Neural crest cell (in vitro differentiated cells): ENCODE data around the gene MLKL. TPM values are rescaled to one million over a fixed set of nuclear protein-coding genes. Genes with fewer than 3 reads are reported as not detected.

Experiments
- DNase-seq: peaks from one replicate; pipeline ENCODE4 v3.0.0; 2021; ENCODE audit warnings: low read depth, mixed read lengths, low spot score
- H3K27ac Mint-ChIP-seq: one replicate; pipeline ENCODE4 v1.8.0; 2021; ENCODE audit warnings: mild to moderate bottlenecking, mixed read lengths; ENCODE audit not compliant: unreplicated experiment
- H3K27me3 Mint-ChIP-seq: 2 replicates; pipeline ENCODE4 v1.8.0; 2021; ENCODE audit warnings: low read depth, mild to moderate bottlenecking, mixed read lengths
- H3K36me3 Mint-ChIP-seq: 2 replicates; pipeline ENCODE4 v1.8.0; 2021; ENCODE audit warnings: low read depth, mild to moderate bottlenecking, mixed read lengths
- H3K4me1 Mint-ChIP-seq: 2 replicates; pipeline ENCODE4 v1.8.0; 2021; ENCODE audit warnings: mixed read lengths
- H3K4me3 Mint-ChIP-seq: one replicate; pipeline ENCODE4 v1.8.0; 2021; ENCODE audit warnings: mild to moderate bottlenecking, mixed read lengths
- H3K9me3 Mint-ChIP-seq: 2 replicates; pipeline ENCODE4 v1.8.0; 2021; ENCODE audit warnings: mixed read lengths
- total RNA-seq: library from RNA; stranded (reverse); gene quantifications from 2 replicates; pipeline ENCODE4 v1.2.1, GENCODE V29; 2021
- TF ChIP-seq, protein P1 (sequence below): fragments of 200-600 bp; sonication (generic); conservative IDR thresholded peaks from 2 replicates; pipeline ENCODE4 v1.5.0; 2021; ENCODE audit warnings: antibody characterized with exemption, mild to moderate bottlenecking

MLKL gene
- total RNA-seq, 1 donor from 2014 or later = not detected

DNA sequence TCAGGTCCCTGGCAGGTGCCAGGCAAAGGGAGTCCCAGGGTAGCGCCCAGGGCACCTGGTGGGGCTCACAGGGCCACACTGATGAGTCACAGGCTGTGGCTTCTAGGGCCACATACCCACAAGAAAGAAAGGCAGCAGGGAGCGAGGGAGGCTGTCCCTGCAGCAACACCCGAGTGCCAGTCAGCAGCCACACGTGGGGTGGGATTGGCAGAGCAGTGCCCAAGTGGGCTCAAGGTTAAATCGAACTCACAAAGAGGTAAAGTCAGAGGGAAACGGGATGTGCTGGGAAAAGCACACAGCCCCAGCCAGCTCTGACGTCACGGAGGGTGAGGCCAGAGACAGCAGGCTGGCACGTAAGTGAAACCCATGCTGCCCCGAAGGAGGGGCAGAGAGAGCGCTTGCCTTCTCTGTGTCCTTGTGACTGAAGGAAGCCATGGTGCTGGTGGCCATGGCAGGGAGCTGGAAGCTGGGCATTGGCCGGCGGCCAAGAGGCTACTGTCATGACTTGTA lies 40.2 kb upstream of the MLKL start:
- no peak overlapping the region for H3K27ac Mint-ChIP-seq
- no peak for DNase-seq
- H3K4me1 Mint-ChIP-seq = peaks cover 9% of the 10 kb centered on the region
- no peaks in the 10 kb centered on the region for H3K27me3 Mint-ChIP-seq
- no peak overlapping the region for H3K4me3 Mint-ChIP-seq
- no peaks in the 10 kb centered on the region for H3K36me3 Mint-ChIP-seq
- H3K9me3 Mint-ChIP-seq = no peaks in the 10 kb centered on the region
- TF ChIP-seq, protein P1, sequence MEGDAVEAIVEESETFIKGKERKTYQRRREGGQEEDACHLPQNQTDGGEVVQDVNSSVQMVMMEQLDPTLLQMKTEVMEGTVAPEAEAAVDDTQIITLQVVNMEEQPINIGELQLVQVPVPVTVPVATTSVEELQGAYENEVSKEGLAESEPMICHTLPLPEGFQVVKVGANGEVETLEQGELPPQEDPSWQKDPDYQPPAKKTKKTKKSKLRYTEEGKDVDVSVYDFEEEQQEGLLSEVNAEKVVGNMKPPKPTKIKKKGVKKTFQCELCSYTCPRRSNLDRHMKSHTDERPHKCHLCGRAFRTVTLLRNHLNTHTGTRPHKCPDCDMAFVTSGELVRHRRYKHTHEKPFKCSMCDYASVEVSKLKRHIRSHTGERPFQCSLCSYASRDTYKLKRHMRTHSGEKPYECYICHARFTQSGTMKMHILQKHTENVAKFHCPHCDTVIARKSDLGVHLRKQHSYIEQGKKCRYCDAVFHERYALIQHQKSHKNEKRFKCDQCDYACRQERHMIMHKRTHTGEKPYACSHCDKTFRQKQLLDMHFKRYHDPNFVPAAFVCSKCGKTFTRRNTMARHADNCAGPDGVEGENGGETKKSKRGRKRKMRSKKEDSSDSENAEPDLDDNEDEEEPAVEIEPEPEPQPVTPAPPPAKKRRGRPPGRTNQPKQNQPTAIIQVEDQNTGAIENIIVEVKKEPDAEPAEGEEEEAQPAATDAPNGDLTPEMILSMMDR = no peak

DNA sequence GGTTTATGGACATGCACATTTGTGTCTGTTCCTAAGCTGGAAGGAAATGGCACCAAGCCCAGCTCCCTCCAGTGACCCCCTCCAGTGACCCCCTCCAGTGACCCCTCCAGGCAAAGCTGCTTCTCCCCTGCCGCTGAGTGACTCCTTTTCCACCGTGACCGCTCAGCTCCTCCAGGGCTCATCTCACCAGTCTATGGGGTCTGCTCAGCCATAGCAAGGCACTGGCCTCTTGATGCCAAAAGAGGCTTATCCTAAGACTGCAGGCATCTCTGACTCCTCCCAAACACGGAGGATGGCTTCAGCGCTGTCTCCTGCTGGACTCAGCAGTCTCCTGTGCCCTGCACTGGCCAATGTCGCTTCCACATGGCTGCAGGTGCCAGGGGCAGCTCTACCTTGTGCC lies 38.6 kb upstream of the MLKL start:
- no peak for DNase-seq
- H3K4me3 Mint-ChIP-seq = no peak overlapping the region
- TF ChIP-seq, protein P1 = no peak

DNA sequence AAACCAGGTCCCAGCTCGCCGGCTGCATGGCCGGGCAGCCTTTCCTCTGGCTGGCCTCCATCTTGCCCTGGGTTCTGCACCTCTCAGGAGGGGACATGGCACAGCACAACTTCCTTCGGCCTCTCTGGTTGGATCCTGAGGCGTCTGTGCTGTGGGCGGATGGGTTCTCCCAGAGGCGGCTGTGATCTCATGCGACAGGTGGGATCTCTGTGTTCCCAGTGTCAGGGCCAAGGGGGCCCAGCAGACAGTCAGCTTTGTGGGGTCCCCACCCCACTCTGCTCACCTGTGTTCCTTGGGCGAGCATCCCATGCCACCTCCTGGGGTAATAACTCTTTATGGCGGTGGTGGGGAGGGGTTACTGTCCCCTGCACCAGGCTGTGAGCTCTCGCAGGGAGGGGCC lies 38.2 kb upstream of the MLKL start:
- Mint-ChIP-seq H3K36me3 (no peaks in the 10 kb centered on the region), H3K4me3 (no peak overlapping the region), H3K27ac (no peak overlapping the region), H3K9me3 (no peaks in the 10 kb centered on the region), H3K27me3 (no peaks in the 10 kb centered on the region), H3K4me1 (peaks cover 20% of the 10 kb centered on the region)
- no peak for DNase-seq
- TF ChIP-seq, protein P1 = no peak

More for the DNA sequence above, 38.6 kb upstream of the MLKL start:
- Mint-ChIP-seq H3K36me3 (no peaks in the 10 kb centered on the region), H3K4me1 (peaks cover 18% of the 10 kb centered on the region), H3K9me3 (no peaks in the 10 kb centered on the region), H3K27ac (no peak overlapping the region), H3K27me3 (no peaks in the 10 kb centered on the region)

DNA sequence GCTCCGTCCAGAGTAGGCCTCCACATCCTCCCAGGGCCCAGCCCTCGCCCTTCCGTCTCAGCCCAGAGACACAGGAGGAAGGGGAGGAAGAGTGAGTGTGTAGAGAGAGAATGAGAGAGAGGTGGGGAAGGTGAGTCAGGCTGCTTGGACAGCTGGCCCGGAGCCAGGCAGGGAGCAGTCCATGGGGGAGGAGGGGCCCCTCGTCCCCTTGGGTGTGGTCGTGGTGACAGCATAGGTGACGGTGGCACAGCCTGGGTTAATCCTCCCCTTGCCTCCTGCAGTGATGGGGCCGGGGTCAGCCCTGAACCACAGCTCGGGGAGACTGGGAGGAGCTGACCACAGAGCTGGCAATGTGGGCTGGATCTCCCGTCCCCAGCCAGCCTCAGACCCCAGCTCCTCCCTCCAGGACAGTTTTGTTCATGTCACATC lies 37.5 kb upstream of the MLKL start:
- H3K4me3 Mint-ChIP-seq = no peak overlapping the region
- H3K9me3 Mint-ChIP-seq = no peaks in the 10 kb centered on the region
- H3K4me1 Mint-ChIP-seq = peaks cover 18% of the 10 kb centered on the region
- DNase-seq = no peak
- H3K27ac Mint-ChIP-seq = no peak overlapping the region
- TF ChIP-seq, protein P1 = no peak
- H3K27me3 Mint-ChIP-seq = no peaks in the 10 kb centered on the region
- no peaks in the 10 kb centered on the region for H3K36me3 Mint-ChIP-seq

DNA sequence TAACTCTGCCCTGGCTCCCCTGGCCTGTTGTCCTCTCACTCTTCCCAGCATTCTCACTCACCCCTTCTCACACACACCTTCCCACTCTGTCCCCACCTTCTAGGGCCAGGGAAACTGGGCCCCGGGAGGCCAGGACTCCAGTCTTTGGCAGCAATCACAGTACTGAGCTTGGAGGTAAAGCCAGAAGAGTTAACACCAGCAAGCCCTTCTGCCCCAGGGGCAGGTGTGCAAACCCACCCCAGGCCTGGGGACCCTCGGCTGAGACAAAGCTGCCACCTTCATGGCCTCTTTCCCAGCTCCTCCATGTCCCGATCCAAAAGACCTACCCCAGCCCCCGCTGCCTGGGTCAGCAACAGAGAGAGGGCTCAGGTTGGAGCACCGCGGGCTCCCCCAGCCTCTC lies 36.9 kb upstream of the MLKL start:
- H3K4me1 Mint-ChIP-seq = peaks cover 15% of the 10 kb centered on the region
- H3K36me3 Mint-ChIP-seq = no peaks in the 10 kb centered on the region
- TF ChIP-seq, protein P1 = no peak
- no peak for DNase-seq
- no peak overlapping the region for H3K27ac Mint-ChIP-seq
- H3K9me3 Mint-ChIP-seq = no peaks in the 10 kb centered on the region
- no peaks in the 10 kb centered on the region for H3K27me3 Mint-ChIP-seq
- no peak overlapping the region for H3K4me3 Mint-ChIP-seq
